ENCODE data around the gene MRPS25. TPM values are rescaled to one million over a fixed set of nuclear protein-coding genes. Genes with fewer than 3 reads are reported as not detected.
"Not testable (repeated sequence)": the region's sequence is repeated elsewhere in the genome, so short reads cannot be mapped to it uniquely, and the experiment has no call there.

Gene MRPS25
- total RNA-seq, 1 donor from 2014 or later, result 17.8 TPM

DNA sequence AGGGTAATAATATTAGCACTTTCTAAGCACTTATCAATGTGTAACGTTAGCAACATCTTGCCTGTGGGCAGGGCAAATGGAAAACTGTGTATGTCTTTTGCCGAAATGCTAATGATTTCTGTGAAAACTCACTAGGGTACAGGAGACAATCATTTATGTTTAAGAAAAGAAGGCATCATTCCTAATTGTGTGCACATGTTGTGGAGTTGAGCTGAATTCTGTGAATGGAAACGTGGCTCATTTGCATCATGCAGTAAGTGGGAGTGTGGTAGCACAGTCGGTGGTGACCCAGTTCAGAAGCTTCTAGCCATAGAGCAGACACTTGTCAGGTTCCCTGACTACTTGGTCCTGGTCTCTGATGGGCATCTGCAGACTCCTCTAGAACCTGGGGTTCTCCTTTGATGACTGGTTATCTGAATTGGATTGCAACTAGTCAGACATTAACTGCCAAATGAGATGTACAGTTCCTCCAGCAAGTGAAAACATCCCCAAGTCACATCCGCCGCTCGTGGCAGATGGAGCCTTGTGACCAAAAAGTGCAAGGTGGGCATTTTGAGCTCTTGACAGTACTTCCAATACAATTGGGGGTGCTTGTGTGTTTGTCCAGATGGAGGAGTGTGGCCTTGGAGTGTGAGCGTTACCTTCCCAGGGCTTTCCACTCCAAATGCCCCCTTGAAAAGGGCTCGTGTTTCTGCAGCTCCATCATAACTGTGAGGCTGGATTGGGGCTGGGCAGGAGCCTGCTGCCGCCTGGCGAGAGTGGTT lies 21.5 kb downstream of the MRPS25 start:
- DNase-seq, result no peak

DNA sequence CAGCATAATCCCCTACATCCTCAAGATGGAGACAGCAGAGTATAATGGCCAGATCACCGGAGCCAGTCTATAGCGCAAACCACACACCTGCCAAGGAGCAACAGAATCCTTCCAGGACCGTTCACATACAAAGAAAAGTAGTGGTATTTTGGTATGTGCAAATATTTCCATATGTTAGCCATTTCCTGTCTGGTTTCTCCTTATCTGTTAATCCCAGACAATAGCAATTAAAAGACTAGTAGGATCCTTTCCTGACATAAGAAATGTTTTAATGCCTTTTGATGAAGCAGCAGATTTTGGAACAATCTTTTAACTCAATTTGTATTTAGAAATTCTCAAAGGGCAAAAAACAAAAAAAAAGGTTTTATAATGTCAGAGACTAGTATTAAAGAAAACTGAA lies 22.2 kb downstream of the MRPS25 start:
- no peak for DNase-seq

DNA sequence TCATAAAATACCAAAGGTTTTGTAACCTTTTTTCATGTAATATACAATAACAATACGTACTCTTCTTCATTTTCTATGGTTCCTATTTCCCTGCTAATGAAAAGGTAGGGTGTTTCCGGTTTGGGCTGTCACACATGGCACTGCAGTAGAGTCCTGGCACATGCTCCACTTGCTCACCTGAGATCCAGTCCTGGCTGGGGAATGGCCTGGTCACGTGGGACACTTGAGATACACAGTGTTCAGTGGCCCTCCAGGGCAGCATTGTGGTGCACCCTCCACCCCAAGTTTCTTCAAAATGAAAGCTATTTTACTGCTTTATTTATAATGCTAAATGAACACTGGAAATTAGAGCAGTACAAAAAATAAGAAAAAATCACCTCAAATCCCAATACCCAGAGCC lies 23.2 kb downstream of the MRPS25 start:
- no peak for DNase-seq

DNA sequence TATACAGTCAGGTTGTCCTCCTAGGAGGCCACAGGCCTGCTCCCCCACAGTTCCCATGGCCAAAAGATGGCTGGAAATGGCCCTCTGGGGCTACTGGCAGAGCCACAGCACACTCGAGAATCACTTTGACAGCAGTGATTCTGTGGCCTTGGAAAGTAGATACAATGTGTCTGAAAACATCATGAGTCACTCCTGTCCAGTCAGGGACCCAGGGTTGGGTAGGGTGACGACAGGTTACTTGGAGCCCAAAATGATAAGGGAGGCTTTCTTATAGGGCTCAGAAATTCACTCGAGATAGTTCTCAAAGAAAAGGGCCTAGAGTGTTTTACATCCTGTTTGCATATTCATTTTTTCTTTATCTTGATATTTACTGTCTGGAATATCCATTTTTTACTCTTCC lies 24.3 kb downstream of the MRPS25 start:
- no peak for DNase-seq

DNA sequence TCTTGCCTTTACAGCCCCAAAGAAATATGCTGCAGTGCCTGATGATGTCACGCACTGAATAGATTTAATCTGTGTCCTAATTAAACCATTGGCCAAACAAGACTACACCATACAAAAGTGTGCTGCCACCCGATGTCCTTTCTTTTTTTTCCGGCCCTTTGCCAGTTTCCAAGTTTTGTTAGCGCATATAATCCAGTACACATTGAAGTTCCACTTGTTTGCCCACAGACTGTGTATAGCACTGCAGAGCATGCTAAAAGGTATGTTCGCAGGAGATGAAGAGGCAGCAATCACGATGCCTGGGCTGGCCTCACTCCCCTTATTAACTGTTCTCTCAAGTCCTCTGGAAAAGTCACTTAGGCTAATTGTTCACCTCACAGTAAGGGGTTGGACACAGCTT lies 26.8 kb downstream of the MRPS25 start:
- DNase-seq, result no peak

DNA sequence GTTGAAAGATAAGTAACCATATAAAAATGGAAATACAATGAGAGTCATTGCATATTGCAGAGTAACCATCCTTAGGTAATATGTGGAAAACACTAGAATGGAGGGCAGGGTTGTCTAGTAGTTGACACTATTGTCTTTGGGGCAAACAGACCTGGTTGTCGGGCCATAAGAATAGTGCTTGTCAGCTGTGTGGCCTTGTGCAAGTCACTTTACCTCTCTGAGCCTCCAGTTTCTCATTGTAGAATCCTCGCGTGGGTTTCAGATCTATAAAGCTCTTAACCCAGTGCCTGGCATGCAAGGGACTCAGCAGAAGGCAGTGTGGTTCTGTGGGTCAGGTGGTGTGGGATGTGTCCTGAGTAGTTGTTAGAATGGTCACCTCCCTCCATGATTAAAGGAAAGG lies 32.0 kb downstream of the MRPS25 start:
- no peak for DNase-seq

DNA sequence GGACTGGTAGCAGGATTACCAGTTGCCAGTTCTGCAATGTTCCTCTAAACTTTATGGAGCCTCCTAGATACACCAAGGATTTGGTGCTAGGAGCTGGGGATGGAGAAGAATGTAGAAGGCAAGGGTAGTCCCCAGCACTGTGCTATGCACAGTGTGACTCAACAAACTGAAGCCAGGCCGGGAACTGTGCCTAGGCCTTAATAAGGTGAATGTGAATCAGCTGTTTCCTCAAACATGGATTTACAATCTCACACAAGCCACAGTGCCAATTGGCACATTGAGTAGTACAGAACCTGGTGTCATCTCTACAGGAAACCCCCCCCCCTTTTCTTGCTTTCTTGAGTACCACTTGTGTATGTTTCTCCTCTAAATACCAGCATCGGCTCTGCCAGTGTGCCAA lies 32.5 kb downstream of the MRPS25 start:
- no peak for DNase-seq

DNA sequence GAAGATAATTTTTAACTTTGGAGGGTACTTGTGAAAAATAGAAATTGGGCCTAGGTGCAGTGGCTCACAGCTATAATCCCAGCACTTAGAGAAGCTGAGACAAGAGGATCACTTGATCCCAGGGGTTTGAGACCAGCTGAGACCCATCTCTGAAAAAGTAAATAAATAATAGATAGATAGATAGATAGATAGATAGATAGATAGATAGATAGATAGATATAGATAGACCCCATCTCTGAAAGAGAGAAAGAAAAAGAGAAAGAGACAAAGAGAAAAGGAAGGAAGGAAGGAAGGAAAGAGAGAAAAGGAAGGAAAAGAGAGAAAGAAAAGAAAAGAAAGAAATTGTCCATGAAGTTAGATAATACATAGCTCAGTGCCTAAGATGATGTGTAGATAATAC lies 35.5 kb downstream of the MRPS25 start:
- DNase-seq, result no peak

DNA sequence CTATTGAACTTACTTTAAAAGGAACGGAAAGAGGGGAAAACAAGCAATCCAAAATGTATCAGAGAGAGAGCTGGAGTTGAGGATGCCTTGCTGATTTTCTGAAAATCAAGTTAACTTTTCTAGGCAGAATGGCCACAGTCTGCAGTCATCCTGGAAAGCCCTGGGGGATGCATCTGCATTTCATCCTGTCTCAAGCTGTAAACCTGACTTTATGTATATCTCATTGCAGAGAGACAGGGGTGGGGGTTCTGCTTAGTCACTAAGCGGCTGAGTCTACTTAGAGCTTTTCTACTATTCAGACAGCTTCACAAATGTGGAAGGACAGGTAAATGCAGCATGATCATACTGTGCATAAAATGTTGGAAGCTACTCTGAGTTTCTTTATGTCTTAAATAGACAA lies 41.4 kb downstream of the MRPS25 start:
- DNase-seq, result no peak

DNA sequence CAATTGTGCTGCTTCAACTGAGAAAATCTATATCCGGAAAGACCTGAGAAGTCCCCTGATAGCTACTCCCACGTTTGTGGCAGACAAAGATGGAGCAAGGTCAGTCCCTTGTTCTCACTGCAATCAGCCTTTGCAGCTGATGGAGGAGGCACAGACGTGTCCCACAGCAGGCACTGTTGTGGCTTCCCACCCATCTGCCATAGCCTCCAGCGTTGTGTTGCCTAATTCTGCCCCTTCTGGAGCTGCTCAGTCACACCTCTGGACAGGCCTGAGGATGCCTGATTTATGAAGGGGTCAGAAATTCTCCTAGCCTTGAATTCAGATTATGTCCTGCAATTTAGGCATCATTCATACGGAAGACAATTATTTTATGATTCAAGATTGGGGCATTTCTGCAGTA lies 41.9 kb downstream of the MRPS25 start:
- no peak for DNase-seq

DNA sequence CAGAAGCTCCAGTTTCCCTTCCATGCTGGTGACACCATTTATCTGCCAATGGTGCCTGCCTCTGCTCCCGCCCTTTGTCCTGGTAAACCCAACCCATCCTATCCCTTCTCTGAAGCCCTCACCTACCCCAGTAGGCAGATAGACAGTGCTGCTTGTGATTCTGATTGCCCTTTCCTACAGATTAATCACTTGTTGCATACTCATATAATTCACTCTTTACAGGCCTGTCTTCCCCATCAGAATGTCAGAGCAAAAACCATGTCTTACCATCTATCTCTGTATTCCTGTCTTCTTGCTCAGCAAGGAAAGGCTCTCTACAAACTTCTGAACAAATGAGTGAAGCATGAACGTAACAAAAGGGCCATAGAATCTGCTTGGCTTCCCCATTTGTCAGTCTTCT lies 47.9 kb downstream of the MRPS25 start:
- DNase-seq, result no peak

DNA sequence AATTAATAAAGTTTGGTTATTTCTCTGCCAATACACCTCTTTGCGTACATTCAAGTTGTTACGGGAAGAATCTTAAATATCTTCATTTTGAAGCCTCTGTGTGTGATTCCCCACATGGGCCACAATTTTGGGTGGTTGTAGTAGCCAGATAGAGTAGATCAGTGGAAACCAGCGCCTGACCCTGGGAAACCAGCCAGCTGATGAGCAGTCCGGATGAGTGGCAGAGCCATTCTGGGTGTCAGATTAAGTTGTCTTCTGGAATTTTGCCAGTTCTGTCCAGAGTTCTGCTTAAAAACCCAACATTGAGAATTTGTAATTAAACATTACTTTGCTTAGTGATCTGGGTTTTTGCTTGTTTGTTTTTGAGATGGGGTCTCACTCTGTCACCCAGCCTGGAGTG lies 49.7 kb downstream of the MRPS25 start:
- DNase-seq, result no peak

DNA sequence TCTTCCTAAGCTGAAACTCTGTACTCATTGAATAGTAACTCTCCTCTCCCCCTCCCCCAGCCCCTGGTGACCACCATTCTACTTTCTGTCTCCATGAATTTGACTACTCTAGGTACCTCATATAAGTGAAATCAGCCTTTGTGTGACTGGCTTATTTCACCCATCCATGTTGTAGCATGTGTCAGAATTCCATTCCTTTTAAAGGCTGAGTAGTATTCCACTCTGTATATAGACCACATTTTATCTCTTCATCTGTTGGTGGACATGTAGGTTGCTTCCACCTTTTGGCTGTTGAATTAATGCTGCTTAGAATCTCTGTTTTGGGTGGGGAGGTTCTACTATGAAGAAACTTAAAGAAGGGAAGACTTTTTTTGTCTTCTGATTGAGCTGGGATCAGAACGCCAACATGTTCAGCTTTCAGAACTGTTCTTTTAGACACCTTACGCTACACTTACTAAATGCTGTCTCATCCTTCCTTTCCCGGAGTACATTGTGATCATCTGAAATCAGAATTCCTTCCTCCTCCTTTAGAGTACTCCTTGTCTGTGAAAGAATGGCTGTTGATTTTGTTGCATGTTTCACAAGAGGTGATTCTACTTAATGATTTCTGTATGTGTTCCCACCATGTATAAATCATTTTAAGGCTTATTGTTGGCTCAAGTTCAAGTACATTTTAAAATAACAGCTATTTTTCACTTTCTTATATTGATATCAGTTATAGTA lies 50.3 kb downstream of the MRPS25 start:
- DNase-seq, result no peak

DNA sequence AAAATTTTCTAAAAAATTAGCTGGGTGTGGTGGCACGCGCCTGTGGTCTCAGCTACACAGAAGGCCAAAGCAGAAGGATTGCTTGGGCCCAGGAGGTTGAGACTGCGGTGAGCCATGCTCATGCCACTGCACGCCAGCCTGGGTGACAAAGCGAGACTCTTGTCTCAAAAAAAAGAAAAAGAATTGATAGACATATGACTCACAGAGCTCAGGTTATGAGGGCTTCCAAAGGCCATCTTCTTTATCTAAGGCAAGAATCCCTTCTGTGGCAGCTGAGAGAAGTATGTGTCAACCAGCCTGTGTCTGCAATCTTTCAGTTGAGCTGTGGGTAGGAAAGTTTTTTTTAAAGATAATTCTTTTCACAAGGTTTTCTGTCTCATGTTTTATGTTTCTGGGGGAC lies 53.9 kb downstream of the MRPS25 start:
- no peak for DNase-seq

DNA sequence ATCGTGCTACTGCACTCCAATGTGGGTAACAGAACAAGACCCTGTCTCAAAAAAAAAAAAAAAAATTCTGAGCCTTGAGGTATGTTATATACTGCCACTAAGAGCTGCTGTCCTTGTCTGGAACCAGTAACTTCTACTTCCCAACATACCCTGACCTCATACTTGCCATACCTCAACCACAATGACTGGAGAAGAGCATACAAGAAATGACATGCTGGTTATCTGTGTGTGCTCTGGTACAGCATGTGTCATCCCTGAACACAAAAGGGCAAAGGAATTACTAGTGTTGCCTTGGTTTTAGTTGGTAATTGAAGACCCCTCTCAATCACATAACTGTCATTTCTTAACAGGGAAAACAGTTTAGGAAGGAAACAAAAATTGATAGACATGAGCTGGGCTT lies 54.5 kb downstream of the MRPS25 start:
- DNase-seq, result no peak

DNA sequence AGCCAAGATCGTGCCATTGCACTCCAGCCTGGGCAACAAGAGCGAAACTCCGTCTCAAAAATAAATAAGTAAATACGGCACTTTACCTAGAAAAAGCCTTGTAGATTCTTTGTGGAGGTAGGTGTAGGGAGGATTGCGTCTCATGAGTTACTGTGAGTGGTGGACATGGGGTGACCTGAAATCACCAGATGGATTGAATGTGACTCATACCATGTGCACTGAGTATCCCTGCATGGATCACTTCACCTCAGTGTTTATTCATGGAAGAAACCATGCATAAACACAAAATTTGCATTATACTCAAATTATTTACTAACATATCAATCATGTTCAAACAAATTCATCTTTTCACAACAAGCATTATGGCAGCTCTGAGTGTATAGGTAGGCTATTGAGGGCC lies 55.9 kb downstream of the MRPS25 start:
- no peak for DNase-seq

DNA sequence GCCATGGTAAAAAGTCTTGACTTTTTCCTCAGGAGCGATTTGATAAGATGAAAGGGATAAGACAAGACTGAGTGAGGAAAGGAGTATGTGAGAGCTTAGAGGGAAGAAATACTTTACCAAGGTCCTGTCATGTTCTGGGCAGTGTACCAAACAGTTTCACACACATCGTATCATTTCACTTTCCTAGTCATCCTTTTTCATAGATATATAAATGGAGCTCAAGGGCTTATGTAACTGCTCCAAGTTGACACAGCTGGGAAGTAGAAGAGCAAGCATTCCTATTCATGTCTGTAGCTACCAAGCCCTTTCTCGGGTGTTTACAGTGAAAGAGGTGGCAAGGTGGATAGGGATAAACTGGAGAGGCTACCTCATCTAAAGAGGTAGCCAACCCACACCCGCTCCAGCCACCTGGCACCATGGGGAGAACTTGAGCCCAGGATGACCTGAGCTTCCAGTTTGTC lies 57.4 kb downstream of the MRPS25 start:
- no peak for DNase-seq

DNA sequence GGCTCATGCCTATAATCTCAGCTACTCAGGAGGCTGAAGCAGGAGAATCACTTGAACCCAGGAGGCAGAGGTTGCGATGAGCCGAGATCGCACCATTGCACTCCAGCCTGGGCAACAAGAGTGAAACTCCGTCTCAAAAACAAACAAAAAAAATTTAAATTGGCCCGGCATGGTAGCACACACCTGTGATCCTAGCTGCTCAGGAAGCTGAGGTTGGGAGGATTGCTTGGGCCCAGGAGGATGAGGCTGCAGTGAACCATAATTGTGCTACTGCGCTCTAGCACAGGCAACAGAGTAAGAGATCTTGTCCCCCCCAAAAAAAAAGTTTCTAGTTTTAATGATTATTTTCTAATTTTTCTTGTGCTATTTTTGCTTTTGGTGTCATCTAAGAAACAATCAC lies 65.9 kb downstream of the MRPS25 start:
- not testable (repeated sequence) for DNase-seq

Other genes with a start within 250 kb of the MRPS25 start
- gene FGD5, start 246.4 kb downstream of the MRPS25 start, total RNA-seq, result 2.7 TPM
- gene NR2C2, start 117.7 kb downstream of the MRPS25 start, total RNA-seq, result 92.6 TPM
- 70.8 TPM for gene RBSN, start 33.8 kb upstream of the MRPS25 start, total RNA-seq
- 49.0 TPM for gene CAPN7, start 140.9 kb upstream of the MRPS25 start, total RNA-seq

All from occipital lobe (tissue), 2 donors.